ENCODE results near the gene ABT1. TPM values are rescaled to one million over a fixed set of nuclear protein-coding genes. Genes with fewer than 3 reads are reported as not detected.

ABT1 gene
- total RNA-seq, 2 experiments from 2014 or later = 26.3 to 34.6 TPM

DNA sequence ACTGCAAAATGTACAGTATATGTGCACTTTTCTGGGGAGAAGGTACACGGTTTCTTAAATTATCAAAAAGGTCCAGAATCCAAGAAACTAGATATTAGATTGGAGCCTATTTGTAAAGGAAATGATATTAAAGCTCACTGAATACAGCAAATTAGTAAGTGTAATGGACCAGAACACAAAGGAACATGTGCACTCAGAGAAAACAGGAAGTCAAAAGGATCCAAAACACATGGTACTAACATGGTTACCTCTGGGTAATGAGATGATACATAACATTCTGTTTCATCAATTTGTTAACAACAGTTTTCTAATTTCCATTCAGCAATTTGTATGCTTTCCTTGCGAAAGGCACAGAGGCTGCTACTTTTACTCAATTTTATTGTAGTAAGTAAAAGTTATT is 44.1 kb downstream of the ABT1 start:
- H3K79me2 ChIP-seq (ENCODE audit: insufficient read depth, low read depth, low read length) = no peaks in the 10 kb centered on the region
- H3K9me3 ChIP-seq (ENCODE audit: low read length) = peaks cover 36% of the 10 kb centered on the region
- intact Hi-C loops (cut with micrococcal nuclease; ENCODE audit: unreplicated experiment) = no loop called here
- ChIA-PET CTCF (ENCODE audit: unreplicated experiment) (no interaction called here), POLR2A (no interaction called here)
- no peak overlapping the region for H3K27ac ChIP-seq (ENCODE audit: low read depth, low read length, poor library complexity, severe bottlenecking)
- no peaks in the 10 kb centered on the region for H4K20me1 ChIP-seq (ENCODE audit: insufficient read depth, low read length)
- peaks cover 72% of the 10 kb centered on the region for H3K36me3 ChIP-seq (ENCODE audit: insufficient read depth, low read length)
- H3K4me3 ChIP-seq (ENCODE audit: low read depth, low read length, poor library complexity, severe bottlenecking) = no peak overlapping the region
- no peak overlapping the region for H3K4me2 ChIP-seq (ENCODE audit: low read length)
- no peak overlapping the region for H2AFZ ChIP-seq (ENCODE audit: low read length)
- TF ChIP-seq, protein P1, sequence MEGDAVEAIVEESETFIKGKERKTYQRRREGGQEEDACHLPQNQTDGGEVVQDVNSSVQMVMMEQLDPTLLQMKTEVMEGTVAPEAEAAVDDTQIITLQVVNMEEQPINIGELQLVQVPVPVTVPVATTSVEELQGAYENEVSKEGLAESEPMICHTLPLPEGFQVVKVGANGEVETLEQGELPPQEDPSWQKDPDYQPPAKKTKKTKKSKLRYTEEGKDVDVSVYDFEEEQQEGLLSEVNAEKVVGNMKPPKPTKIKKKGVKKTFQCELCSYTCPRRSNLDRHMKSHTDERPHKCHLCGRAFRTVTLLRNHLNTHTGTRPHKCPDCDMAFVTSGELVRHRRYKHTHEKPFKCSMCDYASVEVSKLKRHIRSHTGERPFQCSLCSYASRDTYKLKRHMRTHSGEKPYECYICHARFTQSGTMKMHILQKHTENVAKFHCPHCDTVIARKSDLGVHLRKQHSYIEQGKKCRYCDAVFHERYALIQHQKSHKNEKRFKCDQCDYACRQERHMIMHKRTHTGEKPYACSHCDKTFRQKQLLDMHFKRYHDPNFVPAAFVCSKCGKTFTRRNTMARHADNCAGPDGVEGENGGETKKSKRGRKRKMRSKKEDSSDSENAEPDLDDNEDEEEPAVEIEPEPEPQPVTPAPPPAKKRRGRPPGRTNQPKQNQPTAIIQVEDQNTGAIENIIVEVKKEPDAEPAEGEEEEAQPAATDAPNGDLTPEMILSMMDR (conservative IDR thresholded peaks at IDR 0.05; ENCODE audit: low read length) = no peak
- TF ChIP-seq EZH2phosphoT487 (IDR thresholded peaks at IDR 0.05; ENCODE audit: borderline replicate concordance, low read depth, low read length) = no peak
- DNase-seq (ENCODE audit: low spot score) = no peak
- H3K9me2 ChIP-seq (ENCODE audit: insufficient read depth, low read length) = no peaks in the 10 kb centered on the region
- H3K4me1 ChIP-seq (ENCODE audit: insufficient read depth, low read length, poor library complexity, severe bottlenecking) = no peaks in the 10 kb centered on the region
- no TSS peak for BruUV-seq (replicated peaks)

DNA sequence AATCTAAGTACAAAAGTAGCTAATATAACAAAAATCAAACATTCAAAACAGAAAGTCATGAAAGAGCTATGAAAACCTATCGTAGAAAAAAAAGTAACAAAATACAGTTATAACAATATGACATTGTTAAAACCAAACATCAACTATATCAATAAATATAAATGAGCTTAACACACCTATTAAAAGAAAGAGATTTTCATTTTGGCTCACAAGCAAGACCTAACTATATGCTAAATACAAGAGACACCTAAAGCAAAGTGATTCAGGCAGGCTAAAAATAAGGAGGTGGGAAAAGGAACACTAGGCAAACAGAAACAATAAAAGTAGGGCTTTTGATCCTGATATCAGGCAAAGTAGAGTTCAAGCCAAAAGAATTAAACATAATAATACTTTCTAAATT is 49.3 kb downstream of the ABT1 start:
- ChIA-PET POLR2A (interaction anchor here (1.0 kb wide), 1 partner anchor 26 kb away, joined by 3 read pairs; no protein-coding TSS in a partner anchor), CTCF (ENCODE audit: unreplicated experiment) (no interaction called here)
- DNase-seq (ENCODE audit: low spot score) = no peak
- no peaks in the 10 kb centered on the region for H4K20me1 ChIP-seq (ENCODE audit: insufficient read depth, low read length)
- H3K4me3 ChIP-seq (ENCODE audit: low read depth, low read length, poor library complexity, severe bottlenecking) = no peak overlapping the region
- H3K79me2 ChIP-seq (ENCODE audit: insufficient read depth, low read depth, low read length) = 0 out of 2 replicates have a peak, but pooled peaks cover 14% of the 10 kb centered on the region
- H3K9me2 ChIP-seq (ENCODE audit: insufficient read depth, low read length) = no peaks in the 10 kb centered on the region
- no peak for TF ChIP-seq EZH2phosphoT487 (IDR thresholded peaks at IDR 0.05; ENCODE audit: borderline replicate concordance, low read depth, low read length)
- TF ChIP-seq, protein P1 (conservative IDR thresholded peaks at IDR 0.05; ENCODE audit: low read length) = no peak
- H3K9me3 ChIP-seq (ENCODE audit: low read length) = peaks cover 48% of the 10 kb centered on the region; the same call in 1 of the 2 replicates
- H2AFZ ChIP-seq (ENCODE audit: low read length) = no peak overlapping the region
- no TSS peak for BruUV-seq (replicated peaks)
- H3K4me2 ChIP-seq (ENCODE audit: low read length) = no peak overlapping the region
- H3K36me3 ChIP-seq (ENCODE audit: insufficient read depth, low read length) = peaks cover 75% of the 10 kb centered on the region
- H3K27ac ChIP-seq (ENCODE audit: low read depth, low read length, poor library complexity, severe bottlenecking) = no peak overlapping the region
- intact Hi-C loops (cut with micrococcal nuclease; ENCODE audit: unreplicated experiment) = no loop called here
- no peaks in the 10 kb centered on the region for H3K4me1 ChIP-seq (ENCODE audit: insufficient read depth, low read length, poor library complexity, severe bottlenecking)

Other genes starting within 250 kb of the ABT1 start
- 47.9 and 54.5 TPM in 2 replicates for gene BTN3A2, start 231.8 kb upstream of the ABT1 start, total RNA-seq (2014; rRNA removed; shearing (Covaris generic))
- 70.8 and 95.7 TPM in 2 replicates for gene BTN3A2, start 231.8 kb upstream of the ABT1 start, total RNA-seq (2022)
- 42.0 and 45.1 TPM in 2 replicates for gene BTN2A2, start 213.8 kb upstream of the ABT1 start, total RNA-seq (2014; rRNA removed; shearing (Covaris generic))
- gene BTN2A2, start 213.8 kb upstream of the ABT1 start, total RNA-seq (2022) = 35.0 and 44.8 TPM in 2 replicates
- gene BTN3A1, start 194.7 kb upstream of the ABT1 start, total RNA-seq (2014; rRNA removed; shearing (Covaris generic)) = 33.4 and 34.6 TPM in 2 replicates
- 33.3 and 46.5 TPM in 2 replicates for gene BTN3A1, start 194.7 kb upstream of the ABT1 start, total RNA-seq (2022)
- gene BTN3A3, start 156.4 kb upstream of the ABT1 start, total RNA-seq (2014; rRNA removed; shearing (Covaris generic)) = 17.4 and 20.5 TPM in 2 replicates
- 22.1 and 26.9 TPM in 2 replicates for gene BTN3A3, start 156.4 kb upstream of the ABT1 start, total RNA-seq (2022)
- gene BTN2A1, start 139.0 kb upstream of the ABT1 start, total RNA-seq (2014; rRNA removed; shearing (Covaris generic)) = 15.4 and 22.8 TPM in 2 replicates
- gene BTN2A1, start 139.0 kb upstream of the ABT1 start, total RNA-seq (2022) = 23.4 and 23.5 TPM in 2 replicates
- gene BTN1A1, start 96.7 kb upstream of the ABT1 start, total RNA-seq (2014; rRNA removed; shearing (Covaris generic)) = 0.25 and 0.36 TPM in 2 replicates
- 1.0 and 1.1 TPM in 2 replicates for gene BTN1A1, start 96.7 kb upstream of the ABT1 start, total RNA-seq (2022)
- gene HMGN4, start 58.6 kb upstream of the ABT1 start, total RNA-seq (2014; rRNA removed; shearing (Covaris generic)) = 113 and 116 TPM in 2 replicates
- 104 and 113 TPM in 2 replicates for gene HMGN4, start 58.6 kb upstream of the ABT1 start, total RNA-seq (2022)
- 10.8 and 12.2 TPM in 2 replicates for gene ZNF322, start 62.8 kb downstream of the ABT1 start, total RNA-seq (2014; rRNA removed; shearing (Covaris generic))
- 19.0 and 23.7 TPM in 2 replicates for gene ZNF322, start 62.8 kb downstream of the ABT1 start, total RNA-seq (2022)